WERI-Rb-1 (cell line): Measurements from ENCODE around the gene PARVA.

Source experiments
- DNase-seq: peaks from one replicate; pipeline ENCODE4 v3.0.0-alpha.2; 2020
- H3K27ac ChIP-seq: fragments of 250-450 bp; sonication (Bioruptor Pico); 2 replicates; pipeline ENCODE4 v1.5.1; 2020; ENCODE audit warnings: mild to moderate bottlenecking, moderate library complexity
- H3K27me3 ChIP-seq: fragments of 250-450 bp; sonication (Bioruptor Pico); 2 replicates; pipeline ENCODE4 v1.5.1; 2021; ENCODE audit warnings: mild to moderate bottlenecking, low read depth, moderate library complexity; ENCODE audit not compliant: insufficient read depth, severe bottlenecking
- H3K36me3 ChIP-seq: fragments of 250-450 bp; sonication (Bioruptor Pico); 2 replicates; pipeline ENCODE4 v1.5.1; 2020; ENCODE audit warnings: mild to moderate bottlenecking, moderate library complexity
- H3K4me3 ChIP-seq: 2 replicates; pipeline ENCODE4 v1.5.1; 2011; ENCODE audit warnings: low read depth, mild to moderate bottlenecking, control low read depth, low read length
- H3K9me3 ChIP-seq: fragments of 250-450 bp; sonication (Bioruptor Pico); 2 replicates; pipeline ENCODE4 v1.5.1; 2021; ENCODE audit warnings: mild to moderate bottlenecking, moderate library complexity; ENCODE audit not compliant: severe bottlenecking
- CTCF ChIP-seq: IDR thresholded peaks from 2 replicates; pipeline ENCODE4 v1.5.1; 2011; ENCODE audit warnings: low read depth, mild to moderate bottlenecking, control low read depth, inconsistent platforms, low read length

PARVA gene

GRCh38 chr11:12480401-12480800, 103.0 kb downstream of the PARVA start:
- no peak for TF ChIP-seq CTCF
- no peak overlapping the region for H3K27ac ChIP-seq
- H3K4me3 ChIP-seq: no peak overlapping the region
- H3K27me3 ChIP-seq: no peaks in the 10 kb centered on the region
- no peaks in the 10 kb centered on the region for H3K9me3 ChIP-seq
- no peak for DNase-seq
- H3K36me3 ChIP-seq: no peaks in the 10 kb centered on the region

- DNase-seq: no peak
- TF ChIP-seq CTCF: no peak
- Histone ChIP-seq H3K36me3 (no peaks in the 10 kb centered on the region), H3K9me3 (no peaks in the 10 kb centered on the region), H3K4me3 (no peak overlapping the region), H3K27me3 (no peaks in the 10 kb centered on the region), H3K27ac (no peak overlapping the region)
Observed at GRCh38 chr11:12482839-12483238, 105.5 kb downstream of the PARVA start.

- Histone ChIP-seq H3K9me3 (no peaks in the 10 kb centered on the region), H3K36me3 (no peaks in the 10 kb centered on the region), H3K27ac (no peak overlapping the region), H3K4me3 (no peak overlapping the region), H3K27me3 (no peaks in the 10 kb centered on the region)
- no peak for DNase-seq
- no peak for TF ChIP-seq CTCF
Observed at GRCh38 chr11:12483604-12484003, 106.2 kb downstream of the PARVA start.

GRCh38 chr11:12485328-12485727, 108.0 kb downstream of the PARVA start:
- Histone ChIP-seq H3K9me3 (no peaks in the 10 kb centered on the region), H3K36me3 (no peaks in the 10 kb centered on the region), H3K27ac (no peak overlapping the region), H3K4me3 (no peak overlapping the region), H3K27me3 (no peaks in the 10 kb centered on the region)
- no peak for TF ChIP-seq CTCF
- no peak for DNase-seq

- no peak for TF ChIP-seq CTCF
- no peak for DNase-seq
- Histone ChIP-seq H3K27me3 (no peaks in the 10 kb centered on the region), H3K36me3 (no peaks in the 10 kb centered on the region), H3K27ac (no peak overlapping the region), H3K4me3 (no peak overlapping the region), H3K9me3 (no peaks in the 10 kb centered on the region)
Observed at GRCh38 chr11:12489246-12489772, 111.9 kb downstream of the PARVA start.

GRCh38 chr11:12494699-12495098, 117.3 kb downstream of the PARVA start:
- no peak overlapping the region for H3K4me3 ChIP-seq
- no peak for DNase-seq
- H3K9me3 ChIP-seq: no peaks in the 10 kb centered on the region
- no peaks in the 10 kb centered on the region for H3K36me3 ChIP-seq
- no peak overlapping the region for H3K27ac ChIP-seq
- TF ChIP-seq CTCF: no peak
- H3K27me3 ChIP-seq: no peaks in the 10 kb centered on the region
